Uterus (tissue), 2 donors: ENCODE data around the gene PTX3.

Experiments
- CTCF ChIP-seq, 4 experiments: fragments of 200-600 bp in 2 of 4; fragments of 450-650 bp in 2 of 4; sonication (generic) in 2 of 4; IDR thresholded peaks; one replicate each; pipeline ENCODE4 v1.5.1; 2016 to 2019; ENCODE audit warnings: antibody characterized with exemption in 4 of 4, mild to moderate bottlenecking in 2 of 4, moderate library complexity in 1 of 4
- POLR2A ChIP-seq, 2 donors: fragments of 450-650 bp; IDR thresholded peaks; one replicate each; pipeline ENCODE4 v1.6.1; 2016; ENCODE audit warnings: antibody characterized with exemption in 2 of 2, mild to moderate bottlenecking in 1 of 2, moderate library complexity in 1 of 2

- TF ChIP-seq CTCF (IDR thresholded peaks at IDR 0.05) (no peak), POLR2A (IDR thresholded peaks at IDR 0.05) (no peak)
Observed at GRCh38 chr3:157488144-157488543, 51.5 kb downstream of the PTX3 start.
